Neural progenitor cell (in vitro differentiated cells): Measurements from ENCODE around the gene VOPP1. TPM values are rescaled to one million over a fixed set of nuclear protein-coding genes. Genes with fewer than 3 reads are reported as not detected.
"Not testable (repeated sequence)": the region's sequence is repeated elsewhere in the genome, so short reads cannot be mapped to it uniquely, and the experiment has no call there.

ENCODE experiments used
- DNase-seq: peaks from one replicate; pipeline ENCODE4 v3.0.0-alpha.2; 2016; ENCODE audit warnings: low spot score
- H2AFZ ChIP-seq: fragments of 200-600 bp; sonication (generic); replicated peaks from 2 replicates; pipeline ENCODE4 v1.6.1; 2016; ENCODE audit warnings: antibody characterized with exemption
- H3F3A ChIP-seq: fragments of 200-600 bp; sonication (generic); 2 replicates; pipeline ENCODE4 v1.6.1; 2016; ENCODE audit warnings: antibody characterized with exemption, low read depth
- H3K27ac ChIP-seq: fragments of 200-600 bp; sonication (generic); 2 replicates; pipeline ENCODE4 v1.5.1; 2016; ENCODE audit warnings: mild to moderate bottlenecking
- H3K27me3 ChIP-seq: fragments of 200-600 bp; sonication (generic); 2 replicates; pipeline ENCODE4 v1.6.1; 2016; ENCODE audit warnings: mild to moderate bottlenecking, moderate library complexity
- H3K36me3 ChIP-seq: fragments of 200-600 bp; sonication (generic); 2 replicates; pipeline ENCODE4 v1.5.1; 2016
- H3K4me1 ChIP-seq: fragments of 200-600 bp; sonication (generic); 2 replicates; pipeline ENCODE4 v1.6.1; 2016; ENCODE audit warnings: mixed run types
- H3K4me2 ChIP-seq: fragments of 200-600 bp; sonication (generic); 2 replicates; pipeline ENCODE4 v1.6.1; 2016
- H3K4me3 ChIP-seq: fragments of 200-600 bp; sonication (generic); 2 replicates; pipeline ENCODE4 v1.5.1; 2016
- H3K79me2 ChIP-seq: fragments of 200-600 bp; sonication (generic); 2 replicates; pipeline ENCODE4 v1.6.1; 2016; ENCODE audit warnings: low read depth
- H3K9ac ChIP-seq: fragments of 200-600 bp; sonication (generic); 2 replicates; pipeline ENCODE4 v1.6.1; 2016
- H3K9me3 ChIP-seq: fragments of 200-600 bp; sonication (generic); 2 replicates; pipeline ENCODE4 v1.5.1; 2016; ENCODE audit warnings: low read depth
- H4K20me1 ChIP-seq: fragments of 200-600 bp; sonication (generic); 2 replicates; pipeline ENCODE4 v1.6.1; 2016; ENCODE audit warnings: low read depth
- H3K27ac Mint-ChIP-seq: 3 replicates; pipeline ENCODE4 v1.8.0; 2021; ENCODE audit warnings: mixed read lengths
- H3K27me3 Mint-ChIP-seq: 2 replicates; pipeline ENCODE4 v1.8.0; 2022; ENCODE audit warnings: low read depth, mild to moderate bottlenecking, inconsistent platforms, moderate library complexity, mixed read lengths; ENCODE audit not compliant: insufficient read depth
- H3K36me3 Mint-ChIP-seq: 3 replicates; pipeline ENCODE4 v1.8.0; 2021; ENCODE audit warnings: mixed read lengths
- H3K4me1 Mint-ChIP-seq: 3 replicates; pipeline ENCODE4 v1.8.0; 2021; ENCODE audit warnings: mixed read lengths
- H3K4me3 Mint-ChIP-seq: 3 replicates; pipeline ENCODE4 v1.8.0; 2021; ENCODE audit warnings: mild to moderate bottlenecking, moderate library complexity, mixed read lengths
- H3K9me3 Mint-ChIP-seq: 3 replicates; pipeline ENCODE4 v1.8.0; 2020; ENCODE audit warnings: mixed read lengths
- CTCF ChIP-seq: fragments of 200-600 bp; sonication (generic); IDR thresholded peaks from 2 replicates; pipeline ENCODE4 v1.5.1; 2017; ENCODE audit warnings: antibody characterized with exemption, mild to moderate bottlenecking
- EZH2 ChIP-seq: fragments of 200-600 bp; sonication (generic); IDR thresholded peaks from 2 replicates; pipeline ENCODE4 v1.6.1; 2017; ENCODE audit warnings: antibody characterized with exemption, mild to moderate bottlenecking, moderate library complexity
- EZH2phosphoT487 ChIP-seq: fragments of 200-600 bp; sonication (generic); IDR thresholded peaks from 2 replicates; pipeline ENCODE4 v1.6.1; 2017; ENCODE audit warnings: antibody characterized with exemption
- total RNA-seq: library from RNA; depleted of rRNA; stranded (reverse); fragments of >200 nt; gene quantifications from 2 replicates; pipeline ENCODE4 v1.2.3, GENCODE V29; 2015; ENCODE audit warnings: low replicate concordance

The VOPP1 gene, protein sequence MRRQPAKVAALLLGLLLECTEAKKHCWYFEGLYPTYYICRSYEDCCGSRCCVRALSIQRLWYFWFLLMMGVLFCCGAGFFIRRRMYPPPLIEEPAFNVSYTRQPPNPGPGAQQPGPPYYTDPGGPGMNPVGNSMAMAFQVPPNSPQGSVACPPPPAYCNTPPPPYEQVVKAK
- 46.6 and 55.9 TPM in 2 replicates for total RNA-seq

DNA sequence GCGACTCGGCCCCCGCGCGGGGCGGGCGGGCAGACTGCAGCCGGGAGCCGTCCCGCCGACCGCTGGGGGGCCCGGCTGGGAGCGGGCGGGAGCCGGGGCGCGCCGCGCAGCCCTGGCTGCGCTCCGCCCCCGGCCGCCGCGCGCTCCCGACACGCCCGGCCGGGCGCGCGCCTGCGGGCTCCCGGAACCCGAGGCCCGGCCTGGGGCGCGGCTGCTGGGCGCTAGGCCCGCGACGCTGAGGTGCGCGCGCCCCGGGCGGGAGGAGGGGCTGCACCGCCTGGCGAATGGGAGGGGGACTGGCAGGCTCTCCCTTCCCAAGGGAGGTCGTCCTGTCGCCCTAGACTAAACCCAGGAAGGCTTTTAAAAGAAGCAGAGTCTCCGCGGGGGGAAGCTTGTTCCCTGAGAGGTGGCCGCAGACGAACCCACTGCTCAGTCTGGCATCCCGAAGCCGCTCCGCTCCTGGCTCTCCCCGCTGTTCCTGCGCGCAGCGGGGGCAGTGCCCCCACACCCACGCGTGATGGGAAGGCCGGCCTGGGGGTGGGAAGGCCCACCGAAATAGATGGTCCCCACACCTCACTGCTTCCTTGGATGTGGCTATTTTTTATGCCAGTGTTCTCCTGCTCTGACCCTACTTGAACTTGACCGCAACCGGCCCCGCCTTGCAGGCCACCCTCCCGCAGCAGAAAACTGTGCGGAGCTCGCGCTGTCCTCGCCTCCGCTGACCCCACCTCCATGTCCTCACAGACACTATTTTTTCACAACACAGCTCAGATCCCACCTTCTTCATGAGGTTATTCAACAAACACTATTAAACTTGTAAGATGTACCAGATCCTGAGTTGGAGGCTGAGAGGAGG lies at the start of gene VOPP1:
VOPP1 (minus strand) TSS at position 125 of the 856 bp plus-strand sequence. CDS start 178 bp downstream, outside the sequence.
- Histone ChIP-seq H3K4me3 (peak within 1 kb of the TSS; percentile 70), H3K27ac (no peak within 1 kb of the TSS), H3F3A (peaks cover 21% of the 10 kb centered on the region), H3K27me3 (peaks cover 24% of the 10 kb centered on the region), H4K20me1 (peaks cover 27% of the 10 kb centered on the region), H3K9me3 (no peaks in the 10 kb centered on the region), H3K79me2 (peaks cover 43% of the 10 kb centered on the region), H3K4me1 (peaks cover 33% of the 10 kb centered on the region), H3K36me3 (no peaks in the 10 kb centered on the region), H3K4me2 (peak within 1 kb of the TSS; percentile 90), H2AFZ (peak within 1 kb of the TSS; percentile 100), H3K9ac (peak within 1 kb of the TSS; percentile 51)
- peaks cover 5% of the 10 kb centered on the region for H3K36me3 Mint-ChIP-seq
- peak within 1 kb of the TSS; percentile 47 for H3K27ac Mint-ChIP-seq
- peak; percentile 91 for DNase-seq
- peak within 1 kb of the TSS; percentile 92 for H3K4me3 Mint-ChIP-seq
- H3K27me3 Mint-ChIP-seq, result peaks cover 11% of the 10 kb centered on the region
- H3K4me1 Mint-ChIP-seq, result peaks cover 32% of the 10 kb centered on the region
- TF ChIP-seq CTCF, result no peak
- TF ChIP-seq EZH2phosphoT487, result no peak
- no peak for TF ChIP-seq EZH2
- no peaks in the 10 kb centered on the region for H3K9me3 Mint-ChIP-seq

DNA sequence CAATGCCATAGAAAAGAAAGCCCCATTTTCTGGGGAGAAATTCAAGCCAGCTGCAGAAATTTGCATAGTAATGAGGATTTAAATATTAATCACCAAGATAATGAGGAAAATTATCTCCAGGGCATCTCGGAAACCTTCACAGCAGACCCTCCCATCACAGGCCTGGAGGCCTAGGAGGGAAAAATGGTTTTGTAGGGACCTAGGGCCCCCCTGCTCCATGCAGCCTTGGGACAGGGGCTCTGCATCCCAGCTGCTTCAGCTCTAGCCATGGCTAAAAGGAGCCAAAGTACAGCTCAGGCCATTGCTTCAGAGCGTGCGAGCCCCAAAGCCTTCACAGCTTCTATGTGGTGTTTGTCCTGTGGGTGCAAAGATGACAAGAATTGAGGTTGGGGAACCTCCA lies 46.6 kb upstream of the VOPP1 start:
- Histone ChIP-seq H3K79me2 (no peaks in the 10 kb centered on the region), H3K27me3 (no peaks in the 10 kb centered on the region), H3K4me1 (no peaks in the 10 kb centered on the region), H3K27ac (no peak overlapping the region), H3K4me2 (no peak overlapping the region), H4K20me1 (no peaks in the 10 kb centered on the region), H3K4me3 (no peak overlapping the region), H3K9ac (no peak overlapping the region), H3K9me3 (peaks cover 9% of the 10 kb centered on the region), H3F3A (no peaks in the 10 kb centered on the region), H2AFZ (no peak overlapping the region), H3K36me3 (no peaks in the 10 kb centered on the region)
- Mint-ChIP-seq H3K4me1 (no peaks in the 10 kb centered on the region), H3K27me3 (peaks cover 7% of the 10 kb centered on the region), H3K9me3 (peaks cover 23% of the 10 kb centered on the region), H3K4me3 (no peak overlapping the region), H3K27ac (no peak overlapping the region), H3K36me3 (no peaks in the 10 kb centered on the region)
- TF ChIP-seq CTCF (no peak), EZH2 (no peak), EZH2phosphoT487 (no peak)
- DNase-seq, result no peak

DNA sequence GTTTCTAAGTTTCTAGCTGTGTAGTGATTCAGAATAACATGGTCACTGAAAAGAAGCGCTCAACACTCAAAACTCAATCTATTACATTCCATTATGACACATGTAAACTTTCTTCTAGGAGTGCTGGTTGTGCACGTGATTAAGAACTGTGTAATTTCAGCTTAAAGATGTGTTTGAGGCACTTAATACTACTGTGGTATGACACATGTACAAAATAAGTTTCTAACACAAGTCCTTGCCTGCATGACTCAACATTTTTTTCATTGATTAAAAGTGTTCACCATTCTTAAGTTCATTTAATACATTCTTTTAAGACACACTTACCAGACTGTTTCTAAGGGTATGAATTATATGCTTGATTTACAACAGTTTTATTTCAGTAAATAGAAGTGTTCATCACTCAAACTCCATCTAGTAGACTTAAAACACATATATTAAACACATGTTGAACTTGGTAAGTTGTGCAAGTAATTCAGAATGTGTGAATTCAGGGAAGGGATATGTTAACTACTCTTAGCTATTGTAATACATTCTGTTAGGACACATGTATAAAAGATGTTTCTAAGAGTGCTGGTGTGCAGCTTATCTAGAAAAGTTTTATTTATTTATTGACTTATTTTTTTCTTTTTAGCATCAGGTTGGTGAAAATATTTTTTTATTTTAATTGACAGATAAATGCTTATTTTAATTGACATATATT lies 42.2 kb upstream of the VOPP1 start:
- H3K27me3 ChIP-seq, H3K36me3 Mint-ChIP-seq, H3K4me3 ChIP-seq, H2AFZ ChIP-seq, H3K4me1 Mint-ChIP-seq, H3K79me2 ChIP-seq, H3K27me3 Mint-ChIP-seq, H3K9ac ChIP-seq, DNase-seq, H3K36me3 ChIP-seq, H3K27ac ChIP-seq, H3K4me3 Mint-ChIP-seq, H3K4me2 ChIP-seq, H3K9me3 ChIP-seq, H3K27ac Mint-ChIP-seq, H3K4me1 ChIP-seq, H4K20me1 ChIP-seq, H3F3A ChIP-seq: not testable (repeated sequence)
- H3K9me3 Mint-ChIP-seq, result peaks cover 11% of the 10 kb centered on the region

DNA sequence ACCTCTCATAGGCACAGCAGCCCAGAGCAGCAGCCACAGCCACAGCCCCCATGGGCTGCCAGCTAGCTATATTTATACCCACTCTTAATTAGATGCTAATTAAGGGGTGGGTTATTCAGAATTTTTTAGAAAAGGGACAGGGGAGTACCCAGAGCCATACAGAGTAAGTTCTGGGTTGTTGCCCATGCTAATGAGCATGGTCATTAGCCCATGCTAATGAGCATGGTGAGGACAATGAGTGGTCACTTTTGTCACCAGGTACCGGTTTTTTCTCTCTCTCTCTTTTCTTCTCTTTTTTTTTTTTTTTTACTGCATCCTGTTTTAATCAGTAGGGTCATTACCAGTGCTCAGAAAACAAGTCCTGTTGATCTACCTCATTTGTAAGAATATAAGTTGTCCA lies 37.4 kb upstream of the VOPP1 start:
- H3K9me3 ChIP-seq, DNase-seq, H3K9me3 Mint-ChIP-seq, H3K27ac ChIP-seq, H3K36me3 Mint-ChIP-seq, H3K9ac ChIP-seq, H3K4me3 Mint-ChIP-seq, H3K4me1 Mint-ChIP-seq, H3K27me3 Mint-ChIP-seq, H3F3A ChIP-seq, H3K27ac Mint-ChIP-seq, H4K20me1 ChIP-seq, H3K27me3 ChIP-seq, H3K36me3 ChIP-seq, H3K4me2 ChIP-seq, H3K4me3 ChIP-seq, H2AFZ ChIP-seq, H3K79me2 ChIP-seq, H3K4me1 ChIP-seq: not testable (repeated sequence)

- H3K27ac Mint-ChIP-seq, H3K36me3 Mint-ChIP-seq, H3F3A ChIP-seq, H3K4me1 ChIP-seq, DNase-seq, H3K4me3 Mint-ChIP-seq, H2AFZ ChIP-seq, H3K36me3 ChIP-seq, H3K9me3 ChIP-seq, H4K20me1 ChIP-seq, H3K27me3 Mint-ChIP-seq, H3K27ac ChIP-seq, H3K79me2 ChIP-seq, H3K4me1 Mint-ChIP-seq, H3K4me3 ChIP-seq, H3K27me3 ChIP-seq, H3K9me3 Mint-ChIP-seq, H3K9ac ChIP-seq, H3K4me2 ChIP-seq: not testable (repeated sequence)
Measured at GRCh38 chr7:55605661-55606060, 33.4 kb upstream of the VOPP1 start.
